Measurements from ENCODE around the gene NECTIN4. TPM values are rescaled to one million over a fixed set of nuclear protein-coding genes. Genes with fewer than 3 reads are reported as not detected.

NECTIN4 gene
- polyA plus RNA-seq, 1 experiment: not detected

GRCh38 chr1:161111527-161111926 is 22.2 kb upstream of the NECTIN4 start:
- H3K36me3 ChIP-seq (ENCODE audit: control insufficient read depth, insufficient read depth, low read length): no peaks in the 10 kb centered on the region
- no peak for TF ChIP-seq CTCF (IDR thresholded peaks at IDR 0.05; ENCODE audit: insufficient read depth, low read depth, low read length)
- no peaks in the 10 kb centered on the region for H3K27me3 ChIP-seq (ENCODE audit: control insufficient read depth, insufficient read depth, low read length)
- ChIA-PET CTCF (interaction anchor here (1.3 kb wide), 1 partner anchor 14 kb away, joined by 7 read pairs; no protein-coding TSS in a partner anchor), POLR2A (no interaction called here)
- no peak overlapping the region for H3K4me3 ChIP-seq (ENCODE audit: low read depth, low read length)
- DNase-seq (ENCODE audit: low read depth): no peak

- TF ChIP-seq CTCF (IDR thresholded peaks at IDR 0.05; ENCODE audit: insufficient read depth, low read depth, low read length): no peak
- POLR2A ChIA-PET: no interaction called here
- Histone ChIP-seq H3K27me3 (ENCODE audit: control insufficient read depth, insufficient read depth, low read length) (no peaks in the 10 kb centered on the region), H3K36me3 (ENCODE audit: control insufficient read depth, insufficient read depth, low read length) (no peaks in the 10 kb centered on the region), H3K4me3 (ENCODE audit: low read depth, low read length) (no peak overlapping the region)
- CTCF ChIA-PET: no interaction called here
- no peak for DNase-seq (ENCODE audit: low read depth)
Measured at GRCh38 chr1:161111117-161111516, 21.8 kb upstream of the NECTIN4 start.

GRCh38 chr1:161106431-161106830 is 17.1 kb upstream of the NECTIN4 start:
- TF ChIP-seq CTCF (IDR thresholded peaks at IDR 0.05; ENCODE audit: insufficient read depth, low read depth, low read length): no peak
- Histone ChIP-seq H3K36me3 (ENCODE audit: control insufficient read depth, insufficient read depth, low read length) (peaks cover 5% of the 10 kb centered on the region), H3K27me3 (ENCODE audit: control insufficient read depth, insufficient read depth, low read length) (no peaks in the 10 kb centered on the region), H3K4me3 (ENCODE audit: low read depth, low read length) (no peak overlapping the region)
- DNase-seq (ENCODE audit: low read depth): no peak
- ChIA-PET CTCF (interaction anchor here (1.7 to 2.7 kb wide), 3 partner anchors 9 to 109 kb away, joined by 3 to 9 read pairs (median 8); partner anchors contain the start of gene KLHDC9), POLR2A (no interaction called here)

GRCh38 chr1:161100556-161100955 is 11.2 kb upstream of the NECTIN4 start:
- Histone ChIP-seq H3K27me3 (ENCODE audit: control insufficient read depth, insufficient read depth, low read length) (no peaks in the 10 kb centered on the region), H3K4me3 (ENCODE audit: low read depth, low read length) (no peak overlapping the region), H3K36me3 (ENCODE audit: control insufficient read depth, insufficient read depth, low read length) (peaks cover 6% of the 10 kb centered on the region)
- no peak for TF ChIP-seq CTCF (IDR thresholded peaks at IDR 0.05; ENCODE audit: insufficient read depth, low read depth, low read length)
- DNase-seq (ENCODE audit: low read depth): no peak
- ChIA-PET POLR2A (no interaction called here), CTCF (interaction anchor here (1.0 to 8.9 kb wide), 5 partner anchors 25 to 102 kb away, joined by 3 to 132 read pairs (median 46); partner anchors contain the start of genes ARHGAP30, F11R and USF1)

GRCh38 chr1:161099090-161099802 is 9.9 kb upstream of the NECTIN4 start:
- ChIA-PET POLR2A (no interaction called here), CTCF (interaction anchor here (2.5 to 8.9 kb wide), 8 partner anchors 9 to 107 kb away, joined by 12 to 132 read pairs (median 47); partner anchors contain the start of genes ARHGAP30, DEDD, NECTIN4 and USF1)
- Histone ChIP-seq H3K27me3 (ENCODE audit: control insufficient read depth, insufficient read depth, low read length) (no peaks in the 10 kb centered on the region), H3K4me3 (ENCODE audit: low read depth, low read length) (no peak overlapping the region), H3K36me3 (ENCODE audit: control insufficient read depth, insufficient read depth, low read length) (peaks cover 6% of the 10 kb centered on the region)
- DNase-seq (ENCODE audit: low read depth): no peak
- no peak for TF ChIP-seq CTCF (IDR thresholded peaks at IDR 0.05; ENCODE audit: insufficient read depth, low read depth, low read length)
